ENCODE data around the gene SLC6A16. TPM values are rescaled to one million over a fixed set of nuclear protein-coding genes. Genes with fewer than 3 reads are reported as not detected.

The SLC6A16 gene
- total and polyA plus RNA-seq, 2 of the 8 experiments (the other 6 are each of a cell fraction or from before 2014, with no cell fraction given), result 1.1 to 1.5 TPM

GRCh38 chr19:49363268-49364082 is 38.5 kb upstream of the SLC6A16 start, which contains the start of gene DKKL1 (continued):
- peak; percentile 68 for TF ChIP-seq MAX (IDR thresholded peaks at IDR 0.05)
- peak; percentile 41; the same call in 1 of the 2 replicates for TF ChIP-seq E2F6 (IDR thresholded peaks at IDR 0.05)
- TF ChIP-seq CREB1 (IDR thresholded peaks at IDR 0.05), result peak; percentile 74
- peak; percentile 26 for TF ChIP-seq TBP (IDR thresholded peaks at IDR 0.05; ENCODE audit: low read depth, low read length)
- peak in 2 of 3 experiments; percentile 14 to 55; a peak in 2 of 4 replicates for TF ChIP-seq CTCF (IDR thresholded peaks at IDR 0.05; ENCODE audit: control extremely low read depth in 1 of 3, insufficient read depth in 1 of 3, low read depth in 1 of 3, low read length in 3 of 3)
- TF ChIP-seq SP4 (IDR thresholded peaks at IDR 0.05; ENCODE audit: low read length), result peak; percentile 90
- TF ChIP-seq POLR2AphosphoS5 (IDR thresholded peaks at IDR 0.05; ENCODE audit: low read depth, low read length), result 0 out of 2 replicates have a peak, but pooled peaks have one; percentile 24
- no peak for TF ChIP-seq TAF7 (optimal IDR thresholded peaks at IDR 0.05; ENCODE audit: borderline replicate concordance, low read depth, low read length)
- 0 out of 2 replicates have a peak, but pooled peaks have one; percentile 35 for TF ChIP-seq JUND (IDR thresholded peaks at IDR 0.05; ENCODE audit: low read length)
- peak in 1 of 2 experiments; percentile 79; a peak in 2 of 4 replicates for TF ChIP-seq SIN3A (conservative IDR thresholded peaks at IDR 0.05 in 1 of 2, IDR thresholded peaks at IDR 0.05 in 1 of 2; ENCODE audit: low read depth in 1 of 2, low read length in 2 of 2)
- no peak for TF ChIP-seq SIX5 (IDR thresholded peaks at IDR 0.05; ENCODE audit: low read depth, low read length)

Measured in H1 (cell line).